VCaP (cell line): ENCODE data around the gene CHST12.

Experiments used
- H3K27ac ChIP-seq: fragments of 450-650 bp; 2 replicates; pipeline ENCODE4 v1.5.1; 2017
- CTCF ChIP-seq: fragments of 450-650 bp; conservative IDR thresholded peaks from 2 replicates; pipeline ENCODE4 v1.5.1; 2017; ENCODE audit warnings: mild to moderate bottlenecking, moderate library complexity

Gene CHST12

GRCh38 chr7:2475678-2476015, 72.2 kb downstream of the CHST12 start:
- H3K27ac ChIP-seq, result no peak overlapping the region
- TF ChIP-seq CTCF, result no peak

GRCh38 chr7:2476298-2476697, 72.9 kb downstream of the CHST12 start, which contains the start of gene GRIFIN:
Gene GRIFIN, minus strand, starts transcription at chr7:2476398. Its CDS starts 15 bp downstream, at chr7:2476383.
- no peak within 1 kb of the TSS; the same call in 1 of the 2 replicates for H3K27ac ChIP-seq

DNA sequence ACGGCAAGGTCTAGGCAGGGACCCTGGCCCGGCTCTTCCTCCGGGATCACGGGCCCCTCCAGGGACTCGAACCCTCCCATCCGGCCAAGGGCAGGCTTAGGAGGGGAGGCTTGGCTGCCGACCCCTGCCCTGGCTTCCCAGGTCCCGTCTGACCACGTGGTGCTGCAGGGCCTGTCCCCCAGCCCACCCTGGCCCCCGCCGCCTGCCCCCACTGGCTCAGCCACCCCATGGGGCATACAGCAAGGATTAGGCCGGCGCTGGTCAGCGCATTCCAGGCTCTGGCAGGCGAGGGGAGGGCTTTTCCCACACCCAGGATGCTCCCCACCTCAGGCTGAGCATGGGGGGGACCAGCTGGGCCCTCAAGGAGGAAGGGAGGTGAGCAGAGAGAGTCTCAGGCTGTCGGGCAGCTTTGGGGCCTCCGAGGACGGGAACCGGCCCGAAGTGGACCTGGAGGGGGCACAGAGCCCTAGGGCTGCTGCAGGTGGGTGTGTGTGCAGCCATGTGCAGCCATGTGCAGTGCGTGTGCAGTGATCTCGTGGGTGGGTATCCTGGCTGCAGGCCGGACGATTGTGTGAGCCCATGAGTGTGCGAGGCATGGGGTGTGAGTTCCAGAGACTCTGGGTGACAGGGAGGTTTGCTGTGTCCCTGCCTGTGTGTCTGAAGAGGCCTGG, 73.5 kb downstream of the CHST12 start:
- peak overlapping the region; percentile 42; the same call in 1 of the 2 replicates for H3K27ac ChIP-seq
- TF ChIP-seq CTCF, result no peak

More at GRCh38 chr7:2476298-2476697, 72.9 kb downstream of the CHST12 start, which contains the start of gene GRIFIN:
- no peak for TF ChIP-seq CTCF

- TF ChIP-seq CTCF, result peak; percentile 95
- peak overlapping the region; percentile 42; the same call in 1 of the 2 replicates for H3K27ac ChIP-seq
These were observed 74.3 kb downstream of the CHST12 start for GRCh38 chr7:2477447-2478398.

DNA sequence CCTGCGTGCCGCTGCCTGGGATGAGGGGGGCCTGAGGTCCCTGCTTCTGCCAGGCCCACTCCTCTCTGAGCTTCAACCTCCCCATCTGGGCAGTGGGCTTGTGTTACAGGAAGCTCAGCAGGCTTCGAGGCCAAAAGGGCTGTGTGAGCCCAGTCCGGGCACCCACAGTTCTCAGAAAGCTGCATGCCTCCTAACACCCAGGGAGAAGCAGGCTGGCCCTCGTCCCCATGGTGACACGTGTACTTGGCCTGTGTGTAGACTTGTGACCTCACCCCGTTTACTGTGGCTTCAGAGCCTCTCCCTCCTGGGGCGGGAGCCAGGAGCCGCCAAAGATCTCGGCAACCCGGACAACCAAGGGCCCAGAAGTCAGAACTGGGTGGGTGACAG, 75.0 kb downstream of the CHST12 start:
- no peak for TF ChIP-seq CTCF

DNA sequence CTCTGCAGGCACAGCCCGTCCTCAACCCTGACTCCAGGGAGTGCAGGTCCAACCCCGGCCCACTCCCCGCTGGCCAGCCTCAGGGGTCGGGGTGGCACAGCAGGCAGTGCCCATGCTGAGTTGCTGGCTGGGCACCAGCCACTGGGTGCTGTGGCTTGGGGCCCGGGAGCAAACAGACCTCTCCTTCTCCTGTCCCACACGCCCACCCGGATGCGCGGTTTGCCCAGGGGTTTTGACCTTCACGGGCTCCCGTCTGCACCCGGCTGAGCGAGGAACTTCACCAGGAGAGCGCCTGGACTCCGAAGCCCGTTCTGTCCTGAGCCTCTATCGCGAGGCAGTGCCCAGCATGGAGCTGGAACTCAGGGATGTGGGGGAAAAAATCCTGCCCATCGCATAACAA, 75.4 kb downstream of the CHST12 start:
- H3K27ac ChIP-seq, result no peak overlapping the region
- TF ChIP-seq CTCF, result no peak

More for the DNA sequence above, 75.0 kb downstream of the CHST12 start:
- peak overlapping the region; percentile 42; the same call in 1 of the 2 replicates for H3K27ac ChIP-seq
